GOT3 (cell line): ENCODE measurements around the gene HIP1R.

Source experiments
- DNase-seq: peaks from one replicate; lab custom pipeline; 2025; ENCODE audit warnings: mixed read lengths; lab: John Stamatoyannopoulos, UW

Gene HIP1R

GRCh38 chr12:122847516-122847836 lies 12.2 kb downstream of the HIP1R start:
- no peak for DNase-seq

DNA sequence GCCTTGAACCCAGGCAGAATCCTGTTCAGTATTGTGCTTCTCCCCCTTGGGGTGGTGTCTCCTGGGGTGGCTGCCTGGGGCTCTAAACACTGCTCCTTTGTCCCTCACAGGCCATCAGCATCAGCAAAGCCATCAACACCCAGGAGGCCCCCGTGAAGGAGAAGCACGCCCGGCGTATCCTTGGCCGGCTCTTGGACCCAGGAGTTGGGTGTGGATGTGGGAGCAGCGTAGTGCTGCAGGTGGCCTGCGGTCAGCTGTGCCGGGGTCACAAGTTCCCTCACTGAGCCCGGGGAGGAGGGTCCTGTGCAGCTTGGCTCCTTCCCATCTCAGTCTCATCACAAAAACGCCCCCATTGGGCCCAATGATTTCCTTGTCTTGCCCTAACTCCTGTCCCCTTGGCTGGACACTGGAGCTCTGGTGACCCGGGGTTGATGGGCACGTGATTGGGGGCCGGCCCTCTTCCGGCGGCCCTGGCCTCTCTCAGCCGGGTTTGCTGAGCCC lies 12.7 kb downstream of the HIP1R start:
- DNase-seq = no peak

DNA sequence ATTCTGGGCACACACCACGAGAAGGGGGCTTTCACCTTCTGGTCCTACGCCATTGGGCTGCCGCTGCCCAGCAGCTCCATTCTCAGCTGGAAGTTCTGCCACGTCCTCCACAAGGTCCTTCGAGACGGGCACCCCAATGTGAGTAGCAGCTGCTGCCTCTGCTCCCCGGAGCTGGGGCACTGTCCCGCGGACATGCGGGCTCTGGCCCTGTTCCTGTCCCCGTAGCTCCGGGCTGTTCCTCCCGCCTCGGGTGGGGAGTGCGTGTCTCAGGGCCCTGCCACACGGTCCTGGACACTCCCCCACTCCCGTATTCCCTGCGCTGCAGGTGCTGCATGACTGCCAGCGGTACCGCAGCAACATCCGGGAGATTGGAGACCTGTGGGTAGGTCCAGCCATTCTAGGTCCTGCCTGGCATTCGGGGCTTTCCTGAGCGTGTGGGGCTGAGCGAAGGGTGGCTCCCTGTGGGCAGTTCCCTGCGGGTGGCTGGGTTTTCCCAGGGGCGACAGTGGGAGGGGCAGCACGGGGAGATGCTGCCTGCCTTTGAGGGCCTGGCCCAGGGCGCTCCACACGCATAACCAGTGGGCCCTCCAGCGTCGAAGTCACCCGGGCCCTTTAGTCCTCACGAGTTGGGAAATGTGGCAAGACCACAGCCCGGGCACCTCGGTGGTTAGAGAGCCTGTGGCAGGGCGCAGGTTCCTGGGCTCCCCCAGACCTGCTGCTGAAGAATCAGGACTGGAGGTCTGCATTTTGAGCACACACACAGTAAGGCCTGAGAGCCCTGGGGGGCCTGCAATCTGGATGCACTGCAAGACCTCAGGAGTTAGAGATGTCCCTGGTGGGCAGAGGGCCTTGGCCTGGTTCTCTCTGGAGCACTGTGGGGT lies 13.5 kb downstream of the HIP1R start:
- no peak for DNase-seq

DNA sequence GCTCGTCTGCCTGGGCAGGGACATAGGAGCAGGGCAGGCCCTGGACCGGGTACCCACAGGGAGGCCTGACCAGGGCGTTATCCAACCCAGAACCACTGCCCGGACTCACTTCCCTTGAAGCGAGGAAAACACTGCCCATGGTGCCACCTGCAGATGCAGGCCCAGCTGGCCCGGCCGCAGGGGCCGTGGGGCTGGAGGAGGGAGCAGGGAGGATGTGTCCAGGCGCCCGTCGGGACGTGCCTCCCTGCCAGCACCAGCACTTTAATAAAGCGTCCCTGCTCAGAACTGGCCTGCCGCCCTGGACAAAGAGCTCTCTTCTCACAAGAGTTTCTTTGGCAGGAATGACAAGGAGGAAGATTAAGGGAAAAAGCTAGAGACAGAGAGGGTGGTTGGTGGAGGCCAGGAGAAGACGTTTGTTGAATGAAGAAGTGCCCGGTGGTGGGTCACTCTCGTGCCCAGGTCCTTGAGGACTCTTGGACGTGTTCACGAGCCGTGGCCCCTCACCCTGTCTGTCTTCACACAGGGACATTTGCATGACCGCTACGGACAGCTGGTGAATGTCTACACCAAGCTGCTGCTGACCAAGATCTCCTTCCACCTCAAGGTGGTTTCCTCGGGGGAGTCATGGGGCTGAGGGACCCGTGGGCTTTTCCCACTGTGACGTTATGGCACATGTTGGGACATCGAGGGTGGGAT lies 14.2 kb downstream of the HIP1R start:
- DNase-seq = no peak

GRCh38 chr12:122850048-122850445 lies 14.8 kb downstream of the HIP1R start:
- no peak for DNase-seq

DNA sequence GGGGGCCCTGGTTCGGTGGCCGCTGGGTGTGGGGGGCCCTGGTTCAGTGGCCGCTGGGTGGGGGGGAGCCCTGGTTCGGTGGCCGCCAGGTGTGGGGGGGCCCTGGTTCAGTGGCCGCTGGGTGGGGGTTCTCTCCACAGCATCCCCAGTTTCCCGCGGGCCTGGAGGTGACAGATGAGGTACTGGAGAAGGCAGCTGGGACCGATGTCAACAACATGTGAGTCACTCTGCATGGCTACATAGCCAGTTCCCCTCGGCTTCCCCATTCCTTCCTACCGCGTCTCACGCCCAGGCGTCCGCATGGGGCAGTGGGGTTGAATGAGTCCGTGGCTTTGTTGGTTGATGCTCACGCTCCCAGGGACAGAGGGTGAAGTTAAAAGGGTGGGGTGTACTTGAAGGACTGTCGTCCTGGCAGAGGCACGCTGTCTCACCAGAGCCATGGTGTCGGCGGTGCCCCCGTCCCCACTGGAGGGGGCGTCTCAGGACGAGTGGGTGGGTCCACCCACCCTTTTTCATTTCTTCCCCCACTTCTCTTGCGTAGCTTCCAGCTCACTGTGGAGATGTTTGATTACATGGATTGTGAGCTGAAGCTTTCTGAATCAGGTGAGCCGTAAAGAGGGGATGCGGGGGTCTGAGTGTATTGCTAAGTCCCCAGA lies 15.6 kb downstream of the HIP1R start:
- no peak for DNase-seq

GRCh38 chr12:122851820-122852219 lies 16.6 kb downstream of the HIP1R start:
- DNase-seq = no peak

DNA sequence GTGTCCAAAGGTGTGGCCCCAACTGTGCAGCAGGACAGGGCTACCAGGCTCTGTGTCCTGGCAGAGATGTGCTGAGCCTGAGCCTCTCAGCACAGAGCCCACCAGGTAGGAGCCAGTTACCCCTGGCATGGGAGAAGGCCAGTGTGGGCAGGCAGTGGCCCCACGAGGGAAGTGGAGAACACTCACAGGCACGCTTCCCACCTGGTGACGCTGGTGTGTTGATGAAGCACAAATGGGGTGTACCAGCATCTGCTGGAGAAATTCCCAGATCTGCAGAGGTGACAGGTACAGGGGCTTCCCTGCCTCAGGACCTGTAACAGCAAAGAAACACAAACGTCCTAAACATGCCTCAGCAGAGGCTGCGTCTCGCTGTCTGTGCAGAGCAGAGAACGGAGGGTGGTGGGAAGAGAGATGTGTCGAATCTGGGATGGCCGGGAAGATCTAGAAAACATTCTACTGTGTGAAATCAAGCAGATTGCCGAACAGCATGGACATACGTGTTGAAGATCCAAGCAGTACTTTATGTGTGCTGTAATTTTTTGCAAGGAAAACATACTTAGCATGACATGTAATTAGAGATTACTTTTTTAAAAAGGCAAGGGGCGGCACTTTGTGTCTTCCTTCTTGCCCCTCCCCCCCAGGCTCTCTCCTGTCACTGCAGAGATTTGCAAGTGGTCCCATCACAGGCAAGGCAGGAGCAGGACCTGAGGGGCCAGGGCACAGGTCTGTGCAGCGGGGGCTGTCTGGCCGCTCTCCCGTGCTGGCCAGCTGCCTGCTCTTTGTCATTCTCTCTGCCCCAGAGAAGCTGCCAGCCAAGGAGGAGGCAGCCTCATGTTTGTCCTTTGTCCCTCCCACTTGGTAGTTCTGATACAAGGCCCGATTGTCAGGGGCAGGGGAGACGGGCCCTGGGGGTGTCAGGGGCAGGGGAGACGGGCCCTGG lies 17.3 kb downstream of the HIP1R start:
- no peak for DNase-seq

- DNase-seq = no peak
Measured at GRCh38 chr12:122853582-122854245, 18.5 kb downstream of the HIP1R start.

- no peak for DNase-seq
Measured at GRCh38 chr12:122854554-122854953, 19.3 kb downstream of the HIP1R start.

DNA sequence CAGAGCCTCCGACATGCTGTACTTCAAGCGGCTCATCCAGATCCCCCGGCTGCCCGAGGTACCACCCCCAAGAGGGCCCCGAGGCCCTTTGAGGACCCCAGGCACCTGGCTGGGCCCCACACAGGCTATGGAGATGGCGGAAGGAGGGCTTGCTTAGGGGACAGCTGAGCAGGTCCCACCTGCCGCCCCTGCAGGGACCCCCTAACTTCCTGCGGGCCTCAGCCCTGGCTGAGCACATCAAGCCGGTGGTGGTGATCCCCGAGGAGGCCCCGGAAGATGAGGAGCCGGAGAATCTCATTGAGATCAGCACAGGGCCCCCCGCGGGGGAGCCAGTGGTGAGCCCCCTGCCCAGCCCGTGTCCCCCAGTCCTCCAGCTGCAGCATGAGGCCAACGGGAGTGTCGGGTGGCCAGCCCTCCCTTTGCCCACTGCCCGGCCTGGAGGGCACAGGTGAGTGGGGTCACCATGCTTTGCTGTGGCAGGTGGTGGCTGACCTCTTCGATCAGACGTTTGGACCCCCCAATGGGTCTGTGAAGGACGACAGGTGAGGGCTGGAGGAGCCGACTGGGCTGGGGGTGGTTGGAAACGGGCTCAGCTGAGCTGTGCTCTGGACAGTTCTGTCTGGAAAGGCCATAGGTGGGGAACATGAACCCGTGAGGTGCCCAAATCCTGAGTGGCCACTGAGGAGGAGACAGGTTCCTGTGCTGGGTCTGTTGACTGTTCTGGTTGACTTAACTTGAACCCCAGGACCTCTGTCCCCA lies 20.0 kb downstream of the HIP1R start:
- DNase-seq = no peak

DNA sequence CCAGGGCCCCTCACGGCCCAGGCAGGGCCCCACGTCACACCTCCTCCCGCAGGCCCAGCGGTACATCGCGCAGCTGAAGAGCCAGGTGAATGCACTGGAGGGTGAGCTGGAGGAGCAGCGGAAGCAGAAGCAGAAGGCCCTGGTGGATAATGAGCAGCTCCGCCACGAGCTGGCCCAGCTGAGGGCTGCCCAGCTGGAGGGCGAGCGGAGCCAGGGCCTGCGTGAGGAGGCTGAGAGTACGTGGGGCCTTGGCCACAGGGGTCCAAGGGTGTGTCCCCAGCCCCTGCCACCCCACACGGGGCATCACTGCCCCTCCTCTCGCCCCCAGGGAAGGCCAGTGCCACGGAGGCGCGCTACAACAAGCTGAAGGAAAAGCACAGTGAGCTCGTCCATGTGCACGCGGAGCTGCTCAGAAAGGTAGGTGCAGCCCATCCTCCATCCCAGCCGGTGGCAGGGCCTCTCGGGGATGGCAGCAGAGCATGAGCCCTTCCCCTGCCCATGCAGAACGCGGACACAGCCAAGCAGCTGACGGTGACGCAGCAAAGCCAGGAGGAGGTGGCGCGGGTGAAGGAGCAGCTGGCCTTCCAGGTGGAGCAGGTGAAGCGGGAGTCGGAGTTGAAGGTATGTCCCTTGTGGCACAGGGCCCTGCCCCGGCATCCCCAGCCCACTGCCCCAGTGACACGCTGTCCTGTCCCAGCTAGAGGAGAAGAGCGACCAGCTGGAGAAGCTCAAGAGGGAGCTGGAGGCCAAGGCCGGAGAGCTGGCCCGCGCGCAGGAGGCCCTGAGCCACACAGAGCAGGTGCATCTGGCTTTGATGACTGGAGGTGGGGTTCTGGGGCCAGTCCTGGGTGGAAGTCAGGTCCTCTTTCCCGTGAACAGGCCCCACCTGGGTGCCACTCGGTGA lies 20.9 kb downstream of the HIP1R start:
- DNase-seq = no peak

GRCh38 chr12:122856999-122857671 lies 21.9 kb downstream of the HIP1R start:
- DNase-seq = no peak

DNA sequence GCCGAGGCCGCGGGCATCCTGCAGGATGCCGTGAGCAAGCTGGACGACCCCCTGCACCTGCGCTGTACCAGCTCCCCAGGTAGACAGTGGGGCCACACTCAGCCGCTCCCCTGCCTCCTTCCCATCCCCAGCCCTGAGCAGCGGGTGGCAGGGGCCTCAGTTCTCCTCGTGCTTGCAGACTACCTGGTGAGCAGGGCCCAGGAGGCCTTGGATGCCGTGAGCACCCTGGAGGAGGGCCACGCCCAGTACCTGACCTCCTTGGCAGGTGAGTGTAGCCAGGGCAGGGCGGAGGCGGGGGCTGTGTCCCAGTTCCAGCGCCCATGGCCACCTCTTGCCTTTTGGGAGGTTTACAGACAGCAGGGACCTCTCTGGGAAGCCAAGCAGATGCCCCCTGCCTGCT lies 22.9 kb downstream of the HIP1R start:
- DNase-seq = no peak

GRCh38 chr12:122858591-122859302 lies 23.5 kb downstream of the HIP1R start:
- DNase-seq = no peak

DNA sequence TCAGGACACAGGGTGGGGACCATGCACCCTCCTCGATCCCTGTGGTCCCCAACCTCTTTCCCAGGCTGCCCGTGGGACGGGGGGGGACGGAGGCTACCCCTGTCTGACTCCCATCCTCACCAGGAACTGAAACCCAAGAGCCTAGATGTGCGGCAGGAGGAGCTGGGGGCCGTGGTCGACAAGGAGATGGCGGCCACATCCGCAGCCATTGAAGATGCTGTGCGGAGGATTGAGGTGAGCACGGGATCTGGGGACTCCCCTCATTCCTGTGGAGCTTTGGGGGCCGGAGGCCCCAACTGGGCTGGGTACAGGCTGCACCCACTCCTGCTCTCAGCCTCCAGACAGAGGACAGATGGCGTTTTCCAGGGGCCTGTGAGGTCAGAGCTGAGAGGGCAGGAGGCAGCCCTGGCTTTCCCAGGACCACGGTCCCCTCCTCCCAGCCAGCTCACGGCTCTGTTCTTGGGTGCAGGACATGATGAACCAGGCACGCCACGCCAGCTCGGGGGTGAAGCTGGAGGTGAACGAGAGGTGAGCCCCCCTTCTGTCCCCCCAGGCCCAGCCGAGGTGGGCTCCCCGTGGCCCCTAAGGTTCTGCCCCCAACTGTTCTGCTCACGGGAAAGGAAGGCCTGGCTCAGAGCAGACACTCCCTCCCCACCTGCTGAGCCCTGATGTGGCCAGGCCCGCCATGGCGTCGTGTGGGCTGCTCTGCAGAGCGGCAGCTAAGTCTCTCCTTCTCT lies 24.2 kb downstream of the HIP1R start:
- DNase-seq = no peak
